DND-41 (cell line): ENCODE results near the gene PALM3.

ENCODE experiments used
- ATAC-seq: fragments of 200-7000 bp; cut with Tn5 transposase; 3 replicates; pipeline ENCODE4 v1.9.1; 2021; ENCODE audit warnings: low read depth; ENCODE audit not compliant: insufficient read depth
- DNase-seq: peaks from one replicate; pipeline ENCODE4 v3.0.0-alpha.2; 2020
- H2AFZ ChIP-seq: 2 replicates; pipeline ENCODE4 v1.6.0; 2012; ENCODE audit warnings: low read depth, low read length
- H3K27ac ChIP-seq: 2 replicates; pipeline ENCODE4 v1.5.1; 2012; ENCODE audit warnings: low read length, inconsistent platforms
- H3K27me3 ChIP-seq: fragments of 200-600 bp; sonication (generic); 2 replicates; pipeline ENCODE4 v1.6.0; 2012; ENCODE audit warnings: low read length, mild to moderate bottlenecking, inconsistent platforms; ENCODE audit not compliant: insufficient read depth, poor library complexity
- H3K36me3 ChIP-seq: 2 replicates; pipeline ENCODE4 v1.5.1; 2012; ENCODE audit warnings: low read length, inconsistent platforms; ENCODE audit not compliant: insufficient read depth
- H3K4me1 ChIP-seq: 2 replicates; pipeline ENCODE4 v1.5.1; 2012; ENCODE audit warnings: mild to moderate bottlenecking, low read length; ENCODE audit not compliant: insufficient read depth
- H3K4me2 ChIP-seq: 2 replicates; pipeline ENCODE4 v1.6.0; 2012; ENCODE audit warnings: mild to moderate bottlenecking, moderate library complexity, low read length, inconsistent platforms; ENCODE audit not compliant: insufficient read depth
- H3K4me3 ChIP-seq, 2 experiments: fragments of 200-600 bp in 1 of 2; shearing (Covaris generic) in 1 of 2; 2 replicates each; pipeline ENCODE4 v1.5.1; 2012 to 2016; ENCODE audit warnings: inconsistent platforms in 2 of 2, low read length in 2 of 2, mild to moderate bottlenecking in 2 of 2, low read depth in 1 of 2, moderate library complexity in 1 of 2
- H3K79me2 ChIP-seq: 2 replicates; pipeline ENCODE4 v1.6.0; 2012; ENCODE audit warnings: low read length, inconsistent platforms; ENCODE audit not compliant: insufficient read depth
- H3K9ac ChIP-seq: 2 replicates; pipeline ENCODE4 v1.6.0; 2012; ENCODE audit warnings: low read depth, mild to moderate bottlenecking, inconsistent platforms, low read length, moderate library complexity
- H3K9me3 ChIP-seq: 2 replicates; pipeline ENCODE4 v1.5.1; 2012; ENCODE audit warnings: low read length, moderate library complexity, mild to moderate bottlenecking, inconsistent platforms; ENCODE audit not compliant: insufficient read depth, severe bottlenecking
- H4K20me1 ChIP-seq: 2 replicates; pipeline ENCODE4 v1.6.0; 2012; ENCODE audit warnings: low read length; ENCODE audit not compliant: insufficient read depth
- CTCF ChIP-seq: IDR thresholded peaks from 2 replicates; pipeline ENCODE4 v1.5.1; 2012; ENCODE audit warnings: borderline replicate concordance, low read length, moderate library complexity, mild to moderate bottlenecking; ENCODE audit not compliant: poor library complexity, severe bottlenecking; ENCODE audit errors: extremely low read depth
- EZH2 ChIP-seq: IDR thresholded peaks from 3 replicates; pipeline ENCODE4 v1.6.1; 2012; ENCODE audit warnings: borderline replicate concordance, low read depth, mild to moderate bottlenecking, moderate library complexity, low read length, inconsistent platforms; ENCODE audit not compliant: severe bottlenecking

PALM3 gene

GRCh38 chr19:14101003-14101545, 39.2 kb upstream of the PALM3 start:
- Histone ChIP-seq H3K36me3 (peaks cover 57% of the 10 kb centered on the region), H3K79me2 (no peaks in the 10 kb centered on the region), H3K4me2 (no peak overlapping the region), H3K4me1 (no peaks in the 10 kb centered on the region), H3K9me3 (no peaks in the 10 kb centered on the region), H2AFZ (no peak overlapping the region), H3K9ac (no peak overlapping the region), H3K27ac (no peak overlapping the region), H4K20me1 (no peaks in the 10 kb centered on the region), H3K27me3 (no peaks in the 10 kb centered on the region), H3K4me3 (no peak overlapping the region)
- ATAC-seq = no peak
- no peak for DNase-seq
- TF ChIP-seq CTCF (no peak), EZH2 (no peak)

- Histone ChIP-seq H3K4me2 (no peak overlapping the region), H4K20me1 (no peaks in the 10 kb centered on the region)
- no peak for ATAC-seq
These were observed 35.8 kb upstream of the PALM3 start for GRCh38 chr19:14097532-14098151.

GRCh38 chr19:14096272-14096992, 34.6 kb upstream of the PALM3 start:
- H3K27me3 ChIP-seq = no peaks in the 10 kb centered on the region
- H3K9ac ChIP-seq = no peak overlapping the region
- H3K4me3 ChIP-seq = no peak overlapping the region
- peaks cover 36% of the 10 kb centered on the region for H3K36me3 ChIP-seq
- no peaks in the 10 kb centered on the region for H4K20me1 ChIP-seq
- DNase-seq (no peak), ATAC-seq (no peak)
- H3K9me3 ChIP-seq = peaks cover 9% of the 10 kb centered on the region
- H3K79me2 ChIP-seq = peaks cover 5% of the 10 kb centered on the region; the same call in 1 of the 2 replicates
- peaks cover 11% of the 10 kb centered on the region for H3K4me1 ChIP-seq
- H3K27ac ChIP-seq = no peak overlapping the region
- no peak overlapping the region for H3K4me2 ChIP-seq
- no peak overlapping the region for H2AFZ ChIP-seq
- TF ChIP-seq CTCF (peak; percentile 36), EZH2 (no peak)

More at GRCh38 chr19:14097532-14098151, 35.8 kb upstream of the PALM3 start:
- H3K79me2 ChIP-seq = no peaks in the 10 kb centered on the region
- H2AFZ ChIP-seq = no peak overlapping the region
- H3K4me3 ChIP-seq = no peak overlapping the region
- H3K27ac ChIP-seq = no peak overlapping the region
- no peak for DNase-seq
- H3K9ac ChIP-seq = no peak overlapping the region
- H3K9me3 ChIP-seq = peaks cover 9% of the 10 kb centered on the region
- no peaks in the 10 kb centered on the region for H3K27me3 ChIP-seq
- H3K36me3 ChIP-seq = peaks cover 44% of the 10 kb centered on the region
- TF ChIP-seq EZH2 = no peak
- TF ChIP-seq CTCF = peak; percentile 19
- no peaks in the 10 kb centered on the region; the same call in 1 of the 2 replicates for H3K4me1 ChIP-seq
